ENCODE measurements around the gene DYRK1B.

DNA sequence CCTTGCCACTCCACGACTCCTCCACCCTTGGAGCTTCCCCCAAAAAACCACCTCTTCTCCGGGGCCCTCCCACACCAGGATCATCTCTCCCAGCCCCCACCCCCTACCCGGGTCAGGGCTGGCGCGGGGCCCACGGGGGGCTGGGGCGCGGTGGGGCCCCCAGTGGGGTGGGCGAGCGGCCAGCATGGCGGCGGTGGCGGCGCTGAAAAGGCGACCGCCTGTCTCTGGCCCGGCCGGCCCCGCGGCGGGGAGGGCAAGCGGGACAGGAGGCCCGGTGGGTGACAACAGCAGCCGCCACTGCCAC lies 850 bp downstream of the DYRK1B start:
- no peak for TF ChIP-seq JUNB (IDR thresholded peaks at IDR 0.05; ENCODE audit: unreplicated experiment)
- no peak for TF ChIP-seq POLR2AphosphoS5 (IDR thresholded peaks at IDR 0.05; ENCODE audit: low read depth)
- TF ChIP-seq, protein P1, sequence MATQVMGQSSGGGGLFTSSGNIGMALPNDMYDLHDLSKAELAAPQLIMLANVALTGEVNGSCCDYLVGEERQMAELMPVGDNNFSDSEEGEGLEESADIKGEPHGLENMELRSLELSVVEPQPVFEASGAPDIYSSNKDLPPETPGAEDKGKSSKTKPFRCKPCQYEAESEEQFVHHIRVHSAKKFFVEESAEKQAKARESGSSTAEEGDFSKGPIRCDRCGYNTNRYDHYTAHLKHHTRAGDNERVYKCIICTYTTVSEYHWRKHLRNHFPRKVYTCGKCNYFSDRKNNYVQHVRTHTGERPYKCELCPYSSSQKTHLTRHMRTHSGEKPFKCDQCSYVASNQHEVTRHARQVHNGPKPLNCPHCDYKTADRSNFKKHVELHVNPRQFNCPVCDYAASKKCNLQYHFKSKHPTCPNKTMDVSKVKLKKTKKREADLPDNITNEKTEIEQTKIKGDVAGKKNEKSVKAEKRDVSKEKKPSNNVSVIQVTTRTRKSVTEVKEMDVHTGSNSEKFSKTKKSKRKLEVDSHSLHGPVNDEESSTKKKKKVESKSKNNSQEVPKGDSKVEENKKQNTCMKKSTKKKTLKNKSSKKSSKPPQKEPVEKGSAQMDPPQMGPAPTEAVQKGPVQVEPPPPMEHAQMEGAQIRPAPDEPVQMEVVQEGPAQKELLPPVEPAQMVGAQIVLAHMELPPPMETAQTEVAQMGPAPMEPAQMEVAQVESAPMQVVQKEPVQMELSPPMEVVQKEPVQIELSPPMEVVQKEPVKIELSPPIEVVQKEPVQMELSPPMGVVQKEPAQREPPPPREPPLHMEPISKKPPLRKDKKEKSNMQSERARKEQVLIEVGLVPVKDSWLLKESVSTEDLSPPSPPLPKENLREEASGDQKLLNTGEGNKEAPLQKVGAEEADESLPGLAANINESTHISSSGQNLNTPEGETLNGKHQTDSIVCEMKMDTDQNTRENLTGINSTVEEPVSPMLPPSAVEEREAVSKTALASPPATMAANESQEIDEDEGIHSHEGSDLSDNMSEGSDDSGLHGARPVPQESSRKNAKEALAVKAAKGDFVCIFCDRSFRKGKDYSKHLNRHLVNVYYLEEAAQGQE (IDR thresholded peaks at IDR 0.05; ENCODE audit: unreplicated experiment): no peak
- TF ChIP-seq, protein P2, sequence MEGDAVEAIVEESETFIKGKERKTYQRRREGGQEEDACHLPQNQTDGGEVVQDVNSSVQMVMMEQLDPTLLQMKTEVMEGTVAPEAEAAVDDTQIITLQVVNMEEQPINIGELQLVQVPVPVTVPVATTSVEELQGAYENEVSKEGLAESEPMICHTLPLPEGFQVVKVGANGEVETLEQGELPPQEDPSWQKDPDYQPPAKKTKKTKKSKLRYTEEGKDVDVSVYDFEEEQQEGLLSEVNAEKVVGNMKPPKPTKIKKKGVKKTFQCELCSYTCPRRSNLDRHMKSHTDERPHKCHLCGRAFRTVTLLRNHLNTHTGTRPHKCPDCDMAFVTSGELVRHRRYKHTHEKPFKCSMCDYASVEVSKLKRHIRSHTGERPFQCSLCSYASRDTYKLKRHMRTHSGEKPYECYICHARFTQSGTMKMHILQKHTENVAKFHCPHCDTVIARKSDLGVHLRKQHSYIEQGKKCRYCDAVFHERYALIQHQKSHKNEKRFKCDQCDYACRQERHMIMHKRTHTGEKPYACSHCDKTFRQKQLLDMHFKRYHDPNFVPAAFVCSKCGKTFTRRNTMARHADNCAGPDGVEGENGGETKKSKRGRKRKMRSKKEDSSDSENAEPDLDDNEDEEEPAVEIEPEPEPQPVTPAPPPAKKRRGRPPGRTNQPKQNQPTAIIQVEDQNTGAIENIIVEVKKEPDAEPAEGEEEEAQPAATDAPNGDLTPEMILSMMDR (conservative IDR thresholded peaks at IDR 0.05; ENCODE audit: low read depth in 2 of 2): no peak
- TF ChIP-seq EZH2 (IDR thresholded peaks at IDR 0.05; ENCODE audit: low read depth, unreplicated experiment): no peak
- no peak for TF ChIP-seq CREB1 (CRISPR knock-in tag; IDR thresholded peaks at IDR 0.05; ENCODE audit: low read depth)

Data from GM23338 (cell line).